ENCODE measurements around the gene OSBPL5. TPM values are rescaled to one million over a fixed set of nuclear protein-coding genes. Genes with fewer than 3 reads are reported as not detected.
"Not testable (repeated sequence)": the region's sequence is repeated elsewhere in the genome, so short reads cannot be mapped to it uniquely, and the experiment has no call there.

The OSBPL5 gene
- total RNA-seq, 1 donor from 2014 or later: 6.2 TPM

DNA sequence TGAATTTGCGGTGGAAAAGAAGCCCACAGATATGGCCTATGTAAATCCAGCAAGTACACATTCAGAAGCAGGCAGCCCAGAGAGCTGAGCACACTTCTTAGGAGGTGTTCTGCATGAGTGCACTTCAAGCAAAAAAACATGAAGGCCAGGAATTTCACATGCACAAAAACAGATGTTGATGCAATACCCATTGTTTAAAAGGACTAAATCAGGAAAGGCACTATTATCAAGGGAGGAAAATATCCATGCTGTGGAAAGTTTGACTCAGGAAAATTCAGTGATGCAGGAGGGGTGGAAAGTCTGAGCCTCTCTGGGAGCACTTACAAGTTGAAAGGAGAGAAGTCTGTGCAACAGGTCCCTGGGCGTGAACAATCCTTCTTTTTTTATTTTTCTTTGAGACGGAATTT, 92.1 kb downstream of the OSBPL5 start:
- no peak for DNase-seq (ENCODE audit: low spot score)
- no peaks in the 10 kb centered on the region for H3K9me3 ChIP-seq (ENCODE audit: low read depth)
- H3K27ac ChIP-seq: no peak overlapping the region
- Mint-ChIP-seq H3K36me3 (no peaks in the 10 kb centered on the region), H3K27me3 (ENCODE audit: insufficient read depth, low read depth) (peaks cover 4% of the 10 kb centered on the region), H3K4me3 (no peak overlapping the region), H3K9me3 (no peaks in the 10 kb centered on the region), H3K27ac (peak overlapping the region; percentile 36), H3K4me1 (peaks cover 15% of the 10 kb centered on the region)
- TF ChIP-seq, protein P1, sequence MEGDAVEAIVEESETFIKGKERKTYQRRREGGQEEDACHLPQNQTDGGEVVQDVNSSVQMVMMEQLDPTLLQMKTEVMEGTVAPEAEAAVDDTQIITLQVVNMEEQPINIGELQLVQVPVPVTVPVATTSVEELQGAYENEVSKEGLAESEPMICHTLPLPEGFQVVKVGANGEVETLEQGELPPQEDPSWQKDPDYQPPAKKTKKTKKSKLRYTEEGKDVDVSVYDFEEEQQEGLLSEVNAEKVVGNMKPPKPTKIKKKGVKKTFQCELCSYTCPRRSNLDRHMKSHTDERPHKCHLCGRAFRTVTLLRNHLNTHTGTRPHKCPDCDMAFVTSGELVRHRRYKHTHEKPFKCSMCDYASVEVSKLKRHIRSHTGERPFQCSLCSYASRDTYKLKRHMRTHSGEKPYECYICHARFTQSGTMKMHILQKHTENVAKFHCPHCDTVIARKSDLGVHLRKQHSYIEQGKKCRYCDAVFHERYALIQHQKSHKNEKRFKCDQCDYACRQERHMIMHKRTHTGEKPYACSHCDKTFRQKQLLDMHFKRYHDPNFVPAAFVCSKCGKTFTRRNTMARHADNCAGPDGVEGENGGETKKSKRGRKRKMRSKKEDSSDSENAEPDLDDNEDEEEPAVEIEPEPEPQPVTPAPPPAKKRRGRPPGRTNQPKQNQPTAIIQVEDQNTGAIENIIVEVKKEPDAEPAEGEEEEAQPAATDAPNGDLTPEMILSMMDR (IDR thresholded peaks at IDR 0.05): no peak
- TF ChIP-seq EZH2phosphoT487 (IDR thresholded peaks at IDR 0.05) (no peak), EZH2 (IDR thresholded peaks at IDR 0.05) (no peak)
- H3K9ac ChIP-seq: no peak overlapping the region
- no peak overlapping the region for H2AFZ ChIP-seq (replicated peaks)
- H3K4me3 ChIP-seq: no peak overlapping the region
- H3K36me3 ChIP-seq: no peaks in the 10 kb centered on the region
- no peaks in the 10 kb centered on the region for H3K79me2 ChIP-seq (ENCODE audit: low read depth)
- H3K27me3 ChIP-seq: no peaks in the 10 kb centered on the region
- no peaks in the 10 kb centered on the region for H3F3A ChIP-seq (ENCODE audit: low read depth)
- peaks cover 6% of the 10 kb centered on the region for H3K4me1 ChIP-seq
- no peaks in the 10 kb centered on the region for H4K20me1 ChIP-seq (ENCODE audit: low read depth)
- no peak overlapping the region for H3K4me2 ChIP-seq

DNA sequence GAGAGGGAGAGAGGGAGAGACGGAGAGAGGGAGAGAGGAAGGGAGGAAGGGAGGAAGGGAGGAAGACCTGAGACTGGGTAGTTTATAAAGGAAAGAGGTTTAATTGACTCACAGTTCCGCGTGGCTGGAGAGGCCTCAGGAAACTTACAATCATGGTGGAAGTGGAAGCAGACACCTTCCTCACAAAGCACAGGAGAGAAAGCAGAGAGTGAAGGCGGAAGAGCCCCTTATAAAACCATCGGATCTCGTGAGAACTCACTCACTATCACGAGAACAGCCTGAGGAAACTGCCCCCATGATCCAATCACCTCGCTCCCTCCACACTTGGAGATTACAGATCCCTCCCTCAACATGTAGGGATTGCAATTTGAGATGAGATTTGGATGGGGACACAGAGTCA, 95.7 kb downstream of the OSBPL5 start:
- no peak for DNase-seq (ENCODE audit: low spot score)
- H3K4me1 ChIP-seq: peaks cover under 1% of the 10 kb centered on the region
- peaks cover 1% of the 10 kb centered on the region for H3F3A ChIP-seq (ENCODE audit: low read depth)
- Mint-ChIP-seq H3K27me3 (ENCODE audit: insufficient read depth, low read depth) (peaks cover 3% of the 10 kb centered on the region), H3K4me3 (no peak overlapping the region), H3K27ac (no peak overlapping the region), H3K9me3 (peaks cover 10% of the 10 kb centered on the region), H3K4me1 (peaks cover 16% of the 10 kb centered on the region), H3K36me3 (peaks cover 6% of the 10 kb centered on the region)
- H3K27me3 ChIP-seq: no peaks in the 10 kb centered on the region
- H3K9me3 ChIP-seq (ENCODE audit: low read depth): peaks cover 8% of the 10 kb centered on the region
- no peak overlapping the region for H3K4me3 ChIP-seq
- no peaks in the 10 kb centered on the region for H4K20me1 ChIP-seq (ENCODE audit: low read depth)
- H2AFZ ChIP-seq (replicated peaks): no peak overlapping the region
- TF ChIP-seq, protein P1 (IDR thresholded peaks at IDR 0.05): no peak
- TF ChIP-seq EZH2 (IDR thresholded peaks at IDR 0.05) (no peak), EZH2phosphoT487 (IDR thresholded peaks at IDR 0.05) (no peak)
- H3K79me2 ChIP-seq (ENCODE audit: low read depth): no peaks in the 10 kb centered on the region
- H3K36me3 ChIP-seq: no peaks in the 10 kb centered on the region
- no peak overlapping the region for H3K27ac ChIP-seq
- H3K4me2 ChIP-seq: no peak overlapping the region
- no peak overlapping the region for H3K9ac ChIP-seq

DNA sequence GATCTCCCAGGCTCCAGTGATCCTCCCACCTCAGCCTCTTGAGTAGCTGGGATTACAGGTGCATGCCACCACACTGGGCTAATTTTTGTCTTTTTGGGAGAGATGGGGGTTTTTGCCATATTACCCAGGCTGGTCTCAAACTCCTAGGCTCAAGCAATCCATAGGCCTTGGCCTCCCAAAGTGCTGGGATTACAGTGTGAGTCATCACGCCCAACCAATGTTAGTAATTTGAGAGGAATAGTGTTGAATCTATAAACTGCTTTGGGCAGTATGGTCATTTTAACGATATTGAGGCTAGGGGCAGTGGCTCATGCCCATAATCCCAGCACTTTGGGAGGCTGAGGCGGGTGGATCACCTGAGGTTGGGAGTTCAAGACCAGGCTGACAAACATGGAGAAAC, 98.8 kb downstream of the OSBPL5 start:
- not testable (repeated sequence) for H3K27me3 Mint-ChIP-seq (ENCODE audit: insufficient read depth, low read depth)

DNA sequence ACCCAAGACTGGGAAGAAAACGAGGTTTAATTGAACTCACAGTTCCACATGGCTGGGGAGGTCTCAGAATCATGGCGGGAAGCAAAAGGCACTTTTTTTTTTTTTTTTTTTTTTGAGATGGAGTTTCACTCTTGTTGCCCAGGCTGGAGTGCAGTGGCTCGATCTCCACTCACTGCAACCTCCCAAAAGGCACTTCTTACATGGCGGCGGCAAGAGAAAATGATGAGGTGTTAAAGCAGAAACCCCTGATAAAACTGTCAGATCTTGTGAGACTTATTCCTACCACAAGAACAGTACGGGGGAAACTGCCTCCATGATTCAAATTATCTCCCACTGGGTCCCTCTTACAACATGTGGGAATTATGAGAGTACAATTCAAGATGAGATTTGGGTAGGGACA, 100.4 kb downstream of the OSBPL5 start:
- not testable (repeated sequence) for H3K9me3 ChIP-seq (ENCODE audit: low read depth); H2AFZ ChIP-seq (replicated peaks); H3K79me2 ChIP-seq (ENCODE audit: low read depth); DNase-seq (ENCODE audit: low spot score); H3K27me3 Mint-ChIP-seq (ENCODE audit: insufficient read depth, low read depth); H3K4me1 Mint-ChIP-seq; H3K27me3 ChIP-seq; H3K36me3 ChIP-seq; H3K9ac ChIP-seq; H3K36me3 Mint-ChIP-seq; H4K20me1 ChIP-seq (ENCODE audit: low read depth); H3K4me2 ChIP-seq; H3K27ac Mint-ChIP-seq; H3K4me3 Mint-ChIP-seq
- Histone ChIP-seq H3K27ac (peak overlapping the region; percentile 56), H3K4me1 (peaks cover 15% of the 10 kb centered on the region), H3K4me3 (peak overlapping the region; percentile 5), H3F3A (ENCODE audit: low read depth) (peaks cover 15% of the 10 kb centered on the region)
- peaks cover 17% of the 10 kb centered on the region for H3K9me3 Mint-ChIP-seq

More for the DNA sequence above, 98.8 kb downstream of the OSBPL5 start:
- H3K4me1 ChIP-seq: peaks cover 15% of the 10 kb centered on the region
- H4K20me1 ChIP-seq (ENCODE audit: low read depth); H2AFZ ChIP-seq (replicated peaks); H3K27ac ChIP-seq; H3K27ac Mint-ChIP-seq; H3K9ac ChIP-seq; H3K4me3 Mint-ChIP-seq; H3K79me2 ChIP-seq (ENCODE audit: low read depth); H3K4me3 ChIP-seq; H3K4me1 Mint-ChIP-seq; H3K9me3 ChIP-seq (ENCODE audit: low read depth); H3K36me3 Mint-ChIP-seq; H3K27me3 ChIP-seq; H3K36me3 ChIP-seq; DNase-seq (ENCODE audit: low spot score); H3K4me2 ChIP-seq: not testable (repeated sequence)
- H3K9me3 Mint-ChIP-seq: peaks cover 17% of the 10 kb centered on the region
- H3F3A ChIP-seq (ENCODE audit: low read depth): peaks cover 15% of the 10 kb centered on the region

DNA sequence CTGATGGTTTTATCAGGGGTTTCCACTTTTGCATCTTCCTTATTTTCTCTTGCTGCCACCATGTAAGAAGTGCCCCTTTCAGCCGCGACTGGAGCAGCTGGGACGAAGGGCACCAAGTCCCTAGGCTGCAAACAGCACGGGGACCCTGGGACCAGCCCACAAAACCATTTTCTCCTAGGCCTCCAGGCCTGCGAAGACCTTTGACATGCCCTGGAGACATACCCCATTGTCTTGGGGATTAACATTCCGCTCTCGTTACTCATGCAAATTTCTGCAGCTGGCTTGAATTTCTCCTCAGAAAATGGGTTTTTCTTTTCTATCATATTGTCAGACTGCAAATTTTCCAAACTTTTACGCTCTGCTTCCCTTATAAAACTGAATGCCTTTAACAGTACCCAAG, 101.2 kb downstream of the OSBPL5 start:
- not testable (repeated sequence) for H3K27ac Mint-ChIP-seq
- peak; percentile 80 for DNase-seq (ENCODE audit: low spot score)

DNA sequence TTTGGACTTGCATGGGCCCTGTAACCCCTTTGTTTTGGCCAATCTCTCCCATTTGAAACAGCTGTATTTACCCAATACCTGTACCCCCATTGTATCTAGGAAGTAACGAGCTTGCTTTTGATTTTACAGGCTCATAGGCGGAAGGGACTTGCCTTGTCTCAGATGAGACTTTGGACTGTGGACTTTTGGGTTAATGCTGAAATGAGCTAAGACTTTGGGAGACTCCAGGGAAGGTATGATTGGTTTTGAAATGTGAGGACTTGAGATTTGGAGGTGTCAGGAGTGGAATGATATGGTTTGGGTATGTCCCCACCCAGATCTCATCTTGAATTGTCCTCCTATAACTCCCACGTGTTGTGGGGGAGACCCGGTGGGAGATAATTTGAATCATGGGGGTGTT, 101.7 kb downstream of the OSBPL5 start:
- not testable (repeated sequence) for H3K4me3 ChIP-seq; H3K4me1 Mint-ChIP-seq; DNase-seq (ENCODE audit: low spot score); H4K20me1 ChIP-seq (ENCODE audit: low read depth); H3K36me3 ChIP-seq; H3K9me3 ChIP-seq (ENCODE audit: low read depth); H3K27me3 Mint-ChIP-seq (ENCODE audit: insufficient read depth, low read depth); H3K27ac Mint-ChIP-seq; H3K36me3 Mint-ChIP-seq; H3K27me3 ChIP-seq; H3K4me2 ChIP-seq; H3K4me3 Mint-ChIP-seq; H3K79me2 ChIP-seq (ENCODE audit: low read depth); H2AFZ ChIP-seq (replicated peaks); H3K9ac ChIP-seq
- H3K9me3 Mint-ChIP-seq: peaks cover 17% of the 10 kb centered on the region
- Histone ChIP-seq H3K27ac (peak overlapping the region; percentile 60), H3F3A (ENCODE audit: low read depth) (peaks cover 15% of the 10 kb centered on the region), H3K4me1 (peaks cover 15% of the 10 kb centered on the region)

More for the DNA sequence above, 101.2 kb downstream of the OSBPL5 start:
- H3K27me3 ChIP-seq; H3K36me3 Mint-ChIP-seq; H3K4me1 Mint-ChIP-seq; H3K27me3 Mint-ChIP-seq (ENCODE audit: insufficient read depth, low read depth); H3K36me3 ChIP-seq; H2AFZ ChIP-seq (replicated peaks); H3K79me2 ChIP-seq (ENCODE audit: low read depth); H3K4me3 Mint-ChIP-seq; H4K20me1 ChIP-seq (ENCODE audit: low read depth); H3K9ac ChIP-seq; H3K9me3 ChIP-seq (ENCODE audit: low read depth): not testable (repeated sequence)
- Histone ChIP-seq H3K27ac (peak overlapping the region; percentile 60), H3K4me3 (peak overlapping the region; percentile 5), H3K4me1 (peaks cover 15% of the 10 kb centered on the region), H3F3A (ENCODE audit: low read depth) (peaks cover 15% of the 10 kb centered on the region), H3K4me2 (peak overlapping the region; percentile 12)
- peaks cover 17% of the 10 kb centered on the region for H3K9me3 Mint-ChIP-seq
